A549 (cell line): ENCODE results near the gene GCHFR. TPM values are rescaled to one million over a fixed set of nuclear protein-coding genes. Genes with fewer than 3 reads are reported as not detected.
A peak's percentile ranks its signal among the peaks of the same experiment; 100 is the strongest.

Experiments
- ATAC-seq, 2 experiments: fragments of 200-7000 bp in 1 of 2; fragments of >200 bp in 1 of 2; cut with Nextera tagmentation in 1 of 2; cut with Tn5 transposase in 1 of 2; 3 replicates each; pipeline versions ENCODE4 v1.8.0 to v1.9.1; 2018 to 2020; ENCODE audit warnings: mild to moderate bottlenecking in 1 of 2, moderate library complexity in 1 of 2
- CTCF ChIA-PET: fragments of 300-600 bp; sonication (Branson Sonifier 250); formaldehyde crosslinking; extraction: SDS; loops from one replicate; lab custom pipeline; 2021; ENCODE audit warnings: antibody characterized with exemption, inconsistent platforms; lab: Yijun Ruan, JAX
- POLR2A ChIA-PET: fragments of 350-600 bp; formaldehyde crosslinking; extraction: SDS; loops from one replicate; lab custom pipeline; 2021; ENCODE audit warnings: antibody characterized with exemption, inconsistent platforms; lab: Yijun Ruan, JAX
- DNase-seq, 2 experiments: peaks; one replicate each; pipeline versions ENCODE4 v3.0.0 to v3.0.0-alpha.2; 2011 to 2016; ENCODE audit warnings: low read depth in 1 of 2, low spot score in 1 of 2
- FAIRE-seq: peaks from 2 replicates; lab custom pipeline; 2011; peaks lifted over from hg19 to GRCh38; lab: Jason Lieb, UNC
- H3K27ac ChIP-seq, 2 experiments: fragments of >200 bp; sonication (Bioruptor Twin); formaldehyde crosslinking; 3 replicates each; pipeline ENCODE4 v1.5.1; 2016 to 2017
- H3K4me1 ChIP-seq: fragments of >200 bp; sonication (Bioruptor Twin); formaldehyde crosslinking; 3 replicates; pipeline ENCODE4 v1.6.1; 2016
- H3K4me2 ChIP-seq: fragments of >200 bp; sonication (Bioruptor Twin); formaldehyde crosslinking; 3 replicates; pipeline ENCODE4 v1.6.1; 2016
- H3K4me3 ChIP-seq: fragments of >200 bp; sonication (Bioruptor Twin); formaldehyde crosslinking; 3 replicates; pipeline ENCODE4 v1.5.1; 2016
- H3K9me3 ChIP-seq: fragments of >200 bp; sonication (Bioruptor Twin); formaldehyde crosslinking; 3 replicates; pipeline ENCODE4 v1.6.1; 2016
- BCL3 ChIP-seq: fragments of >200 bp; sonication (Bioruptor Twin); formaldehyde crosslinking; IDR thresholded peaks from 3 replicates; pipeline ENCODE4 v1.6.1; 2016
- BHLHE40 ChIP-seq: IDR thresholded peaks from 2 replicates; pipeline ENCODE4 v1.6.1; 2012; ENCODE audit warnings: low read depth, low read length, inconsistent platforms
- CEBPB ChIP-seq, 2 experiments: fragments of >200 bp in 1 of 2; sonication (Bioruptor Twin) in 1 of 2; formaldehyde crosslinking in 1 of 2; IDR thresholded peaks; 2 replicates each; pipeline ENCODE4 v1.6.1; 2012 to 2016
- CHD2 ChIP-seq: fragments of 150-350 bp; IDR thresholded peaks from 2 replicates; pipeline ENCODE4 v1.6.1; 2014; ENCODE audit warnings: low read length; ENCODE audit not compliant: partially characterized antibody
- CTCF ChIP-seq: fragments of >200 bp; sonication (Bioruptor Twin); formaldehyde crosslinking; IDR thresholded peaks from 3 replicates; pipeline ENCODE4 v1.5.1; 2016
- EHF ChIP-seq: fragments of 250-450 bp; sonication (Bioruptor Pico); IDR thresholded peaks from 2 replicates; pipeline ENCODE4 v1.5.0; 2020; ENCODE audit warnings: mild to moderate bottlenecking
- EHMT2 ChIP-seq: fragments of 200-600 bp; sonication (generic); IDR thresholded peaks from 2 replicates; pipeline ENCODE4 v1.6.1; 2016; ENCODE audit warnings: antibody characterized with exemption, low read depth, mild to moderate bottlenecking, moderate library complexity
- FOSB ChIP-seq: fragments of 250-450 bp; sonication (Bioruptor Pico); IDR thresholded peaks from 2 replicates; pipeline ENCODE4 v1.5.0; 2020; ENCODE audit warnings: mild to moderate bottlenecking, moderate library complexity
- FOSL2 ChIP-seq, 2 experiments: fragments of 450-650 bp in 1 of 2; fragments of >200 bp in 1 of 2; sonication (Bioruptor Twin) in 1 of 2; formaldehyde crosslinking; IDR thresholded peaks; 2 replicates each; pipeline versions ENCODE4 v1.5.0 to v1.6.1; 2016 to 2020; ENCODE audit warnings: mild to moderate bottlenecking in 1 of 2, moderate library complexity in 1 of 2
- FOXS1 ChIP-seq: fragments of 250-450 bp; sonication (Bioruptor Pico); IDR thresholded peaks from 2 replicates; pipeline ENCODE4 v1.5.0; 2020; ENCODE audit warnings: mild to moderate bottlenecking, moderate library complexity
- GATA3 ChIP-seq: IDR thresholded peaks from 2 replicates; pipeline ENCODE4 v1.6.1; 2012; ENCODE audit warnings: borderline replicate concordance
- HDAC2 ChIP-seq: fragments of 200-600 bp; sonication (generic); IDR thresholded peaks from 2 replicates; pipeline ENCODE4 v1.6.1; 2016
- HOXB5 ChIP-seq: fragments of 250-450 bp; sonication (Bioruptor Pico); IDR thresholded peaks from 2 replicates; pipeline ENCODE4 v1.5.0; 2020; ENCODE audit warnings: mild to moderate bottlenecking, moderate library complexity
- JUNB ChIP-seq: fragments of >200 bp; sonication (Bioruptor Twin); formaldehyde crosslinking; IDR thresholded peaks from 2 replicates; pipeline ENCODE4 v1.6.1; 2016
- KDM5A ChIP-seq: fragments of 200-600 bp; sonication (generic); IDR thresholded peaks from 2 replicates; pipeline ENCODE4 v1.6.1; 2016; ENCODE audit warnings: antibody characterized with exemption, mild to moderate bottlenecking
- MAFK ChIP-seq: fragments of 450-650 bp; IDR thresholded peaks from 2 replicates; pipeline ENCODE4 v1.6.1; 2014; ENCODE audit not compliant: partially characterized antibody
- MAX ChIP-seq: IDR thresholded peaks from 2 replicates; pipeline ENCODE4 v1.6.1; 2012
- NFE2L2 ChIP-seq: fragments of 150-350 bp; conservative IDR thresholded peaks from 2 replicates; pipeline ENCODE4 v1.6.1; 2014; ENCODE audit warnings: low read length
- NR3C1 ChIP-seq: fragments of >200 bp; sonication (Bioruptor Twin); formaldehyde crosslinking; IDR thresholded peaks from 3 replicates; pipeline ENCODE4 v1.6.1; 2017
- PBX3 ChIP-seq: IDR thresholded peaks from 2 replicates; pipeline ENCODE4 v1.6.1; 2012
- POLR2A ChIP-seq: IDR thresholded peaks from 2 replicates; pipeline ENCODE4 v1.6.1; 2012; ENCODE audit warnings: mild to moderate bottlenecking, low read length
- RAD21 ChIP-seq, 2 experiments: fragments of >200 bp in 1 of 2; sonication (Bioruptor Twin) in 1 of 2; formaldehyde crosslinking in 1 of 2; IDR thresholded peaks in 1 of 2; conservative IDR thresholded peaks in 1 of 2; 2 replicates in 1 of 2; 3 replicates in 1 of 2; pipeline ENCODE4 v1.6.1; 2012 to 2018; ENCODE audit warnings: inconsistent platforms in 1 of 2
- WGBS: methylation state at CpG from one replicate; pipeline ENCODE4 v1.1.6; 2017; ENCODE audit errors: missing lambda C conversion rate; 5-methylcytosine and 5-hydroxymethylcytosine counted together
- polyA plus RNA-seq, 4 experiments: library from polyadenylated mRNA; depleted of rRNA in 3 of 4; stranded (reverse); fragments of >200 nt; fragmentation: RNase III in 1 of 4; extraction: RNeasy Plus Mini Kit Qiagen cat#74134 plus additional on column Dnase treatment in 1 of 4; gene quantifications; 2 replicates in 3 of 4; 3 replicates in 1 of 4; pipeline ENCODE4 v1.2.3, GENCODE V29; 2011 to 2017

GCHFR gene
- polyA plus RNA-seq, 2 of the 4 experiments (the other 2 are of a cell fraction), result 6.9 to 7.7 TPM

GRCh38 chr15:40739854-40740253 lies 24.0 kb upstream of the GCHFR start:
- no peak overlapping the region for H3K27ac ChIP-seq
- H3K4me1 ChIP-seq, result peaks cover 14% of the 10 kb centered on the region
- no peaks in the 10 kb centered on the region for H3K9me3 ChIP-seq
- ChIA-PET CTCF (interaction anchor here (0.9 to 1.9 kb wide), 6 partner anchors 9 to 154 kb away, joined by 3 to 5 read pairs (median 4); partner anchors contain the start of gene VPS18), POLR2A (no interaction called here)
- H3K4me3 ChIP-seq, result no peak overlapping the region
- 76% methylated on average over 2 of the region's 2 CpGs for WGBS
- ATAC-seq (peak in 1 of 2 experiments; percentile 42; a peak in 1 of 6 replicates), FAIRE-seq (no peak), DNase-seq (no peak)
- TF ChIP-seq FOXS1 (CRISPR knock-in tag) (no peak), NR3C1 (no peak), PBX3 (no peak), HDAC2 (no peak), FOSB (no peak), HOXB5 (CRISPR knock-in tag) (no peak), RAD21 (conservative IDR thresholded peaks at IDR 0.05 in 1 of 2, IDR thresholded peaks at IDR 0.05 in 1 of 2) (no peak), CHD2 (no peak)
- H3K4me2 ChIP-seq, result no peak overlapping the region

GRCh38 chr15:40743485-40743901 lies 20.4 kb upstream of the GCHFR start:
- Histone ChIP-seq H3K4me1 (peaks cover 14% of the 10 kb centered on the region), H3K4me3 (no peak overlapping the region), H3K9me3 (no peaks in the 10 kb centered on the region), H3K27ac (peak overlapping the region in 1 of 2 experiments; percentile 8; a peak in 2 of 6 replicates), H3K4me2 (0 out of 3 replicates have a peak overlapping the region, but pooled peaks have one; percentile 43)
- no peak for DNase-seq
- 78% methylated on average over 2 of the region's 2 CpGs for whole genome bisulfite sequencing
- TF ChIP-seq HDAC2 (no peak), EHMT2 (no peak), NFE2L2 (no peak), PBX3 (no peak), GATA3 (no peak), CTCF (no peak), MAX (no peak), KDM5A (no peak), EHF (CRISPR knock-in tag) (no peak)
- no peak for ATAC-seq
- no peak for FAIRE-seq
- ChIA-PET CTCF (interaction anchor here (1.3 to 1.4 kb wide), 3 partner anchors 9 to 41 kb away, joined by 3 to 10 read pairs (median 5); no protein-coding TSS in a partner anchor), POLR2A (no interaction called here)

- DNase-seq, result peak in 1 of 2 experiments; percentile 56
- Histone ChIP-seq H3K27ac (peak overlapping the region in 1 of 2 experiments; percentile 8; a peak in 2 of 6 replicates), H3K9me3 (no peaks in the 10 kb centered on the region), H3K4me2 (peak overlapping the region; percentile 43; the same call in 1 of the 3 replicates), H3K4me3 (no peak overlapping the region), H3K4me1 (peaks cover 14% of the 10 kb centered on the region)
- ChIA-PET CTCF (interaction anchor here (0.6 to 2.9 kb wide), 11 partner anchors 8 to 183 kb away, joined by 3 to 15 read pairs (median 4); partner anchors contain the start of gene RHOV), POLR2A (interaction anchor here (1.0 kb wide), 1 partner anchor 150 kb away, joined by 4 read pairs; the partner anchor contains the start of gene VPS18)
- TF ChIP-seq POLR2A (no peak), BHLHE40 (0 out of 2 replicates have a peak, but pooled peaks have one; percentile 18), JUNB (0 out of 2 replicates have a peak, but pooled peaks have one; percentile 13), FOSL2 (IDR thresholded peaks at IDR 0.05) (no peak), FOSL2 (CRISPR knock-in tag; IDR thresholded peaks at IDR 0.05) (peak; percentile 58; the same call in 1 of the 2 replicates), CEBPB (IDR thresholded peaks at IDR 0.05) (peak in 1 of 2 experiments; percentile 70; a peak in 2 of 4 replicates), BCL3 (no peak), MAX (0 out of 2 replicates have a peak, but pooled peaks have one; percentile 31), MAFK (peak; percentile 61)
- peak; percentile 58 to 75 for ATAC-seq
- no peak for FAIRE-seq
- 71% methylated on average over 11 of the region's 12 CpGs for WGBS
Measured at GRCh38 chr15:40743921-40744814, 19.7 kb upstream of the GCHFR start.
